Cardiac atrium fibroblast (primary cell): ENCODE results near the gene NASP. TPM values are rescaled to one million over a fixed set of nuclear protein-coding genes. Genes with fewer than 3 reads are reported as not detected.

ENCODE experiments used
- total RNA-seq: library from RNA; depleted of rRNA; stranded (reverse); fragments of >200 nt; gene quantifications from 2 replicates; pipeline ENCODE4 v1.2.3, GENCODE V29; 2015

Gene NASP, protein sequence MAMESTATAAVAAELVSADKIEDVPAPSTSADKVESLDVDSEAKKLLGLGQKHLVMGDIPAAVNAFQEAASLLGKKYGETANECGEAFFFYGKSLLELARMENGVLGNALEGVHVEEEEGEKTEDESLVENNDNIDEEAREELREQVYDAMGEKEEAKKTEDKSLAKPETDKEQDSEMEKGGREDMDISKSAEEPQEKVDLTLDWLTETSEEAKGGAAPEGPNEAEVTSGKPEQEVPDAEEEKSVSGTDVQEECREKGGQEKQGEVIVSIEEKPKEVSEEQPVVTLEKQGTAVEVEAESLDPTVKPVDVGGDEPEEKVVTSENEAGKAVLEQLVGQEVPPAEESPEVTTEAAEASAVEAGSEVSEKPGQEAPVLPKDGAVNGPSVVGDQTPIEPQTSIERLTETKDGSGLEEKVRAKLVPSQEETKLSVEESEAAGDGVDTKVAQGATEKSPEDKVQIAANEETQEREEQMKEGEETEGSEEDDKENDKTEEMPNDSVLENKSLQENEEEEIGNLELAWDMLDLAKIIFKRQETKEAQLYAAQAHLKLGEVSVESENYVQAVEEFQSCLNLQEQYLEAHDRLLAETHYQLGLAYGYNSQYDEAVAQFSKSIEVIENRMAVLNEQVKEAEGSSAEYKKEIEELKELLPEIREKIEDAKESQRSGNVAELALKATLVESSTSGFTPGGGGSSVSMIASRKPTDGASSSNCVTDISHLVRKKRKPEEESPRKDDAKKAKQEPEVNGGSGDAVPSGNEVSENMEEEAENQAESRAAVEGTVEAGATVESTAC
- total RNA-seq: 34.3 and 37.4 TPM in 2 replicates

DNA sequence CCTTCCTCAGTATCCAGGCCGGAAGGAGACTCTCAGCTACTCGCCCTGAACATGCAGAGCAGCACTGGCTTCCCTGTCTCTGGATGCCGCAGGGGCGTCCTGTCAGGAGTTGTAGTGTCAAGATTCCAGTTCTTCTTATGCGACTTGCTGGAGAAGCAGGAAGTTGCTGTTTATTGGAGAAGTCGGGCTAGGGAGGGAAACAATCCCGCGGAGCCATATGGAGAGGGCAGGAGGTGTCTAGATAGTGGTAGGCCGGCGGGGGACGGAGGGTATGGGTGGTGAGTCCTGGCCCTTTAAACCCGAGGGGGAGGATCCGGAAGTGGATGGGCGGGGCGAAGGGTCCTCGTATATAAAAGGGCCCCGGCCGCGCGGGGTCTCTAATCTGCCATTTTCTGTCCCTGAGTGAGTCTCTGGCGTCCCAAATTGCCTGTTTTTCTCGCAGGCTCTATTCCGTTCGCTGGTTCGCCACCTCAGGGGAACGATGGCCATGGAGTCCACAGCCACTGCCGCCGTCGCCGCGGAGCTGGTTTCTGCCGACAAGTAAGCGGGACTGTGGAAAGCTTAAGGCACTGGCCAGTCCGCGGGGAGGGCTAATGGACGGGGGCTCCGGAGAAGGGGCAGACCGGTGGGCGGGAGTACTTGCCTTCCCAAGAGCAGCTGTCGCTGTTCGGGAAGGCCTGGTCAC is at the start of gene NASP:
NASP (plus strand) TSS at position 376 of the 685 bp plus-strand sequence; CDS start at position 482, 106 bp downstream.

DNA sequence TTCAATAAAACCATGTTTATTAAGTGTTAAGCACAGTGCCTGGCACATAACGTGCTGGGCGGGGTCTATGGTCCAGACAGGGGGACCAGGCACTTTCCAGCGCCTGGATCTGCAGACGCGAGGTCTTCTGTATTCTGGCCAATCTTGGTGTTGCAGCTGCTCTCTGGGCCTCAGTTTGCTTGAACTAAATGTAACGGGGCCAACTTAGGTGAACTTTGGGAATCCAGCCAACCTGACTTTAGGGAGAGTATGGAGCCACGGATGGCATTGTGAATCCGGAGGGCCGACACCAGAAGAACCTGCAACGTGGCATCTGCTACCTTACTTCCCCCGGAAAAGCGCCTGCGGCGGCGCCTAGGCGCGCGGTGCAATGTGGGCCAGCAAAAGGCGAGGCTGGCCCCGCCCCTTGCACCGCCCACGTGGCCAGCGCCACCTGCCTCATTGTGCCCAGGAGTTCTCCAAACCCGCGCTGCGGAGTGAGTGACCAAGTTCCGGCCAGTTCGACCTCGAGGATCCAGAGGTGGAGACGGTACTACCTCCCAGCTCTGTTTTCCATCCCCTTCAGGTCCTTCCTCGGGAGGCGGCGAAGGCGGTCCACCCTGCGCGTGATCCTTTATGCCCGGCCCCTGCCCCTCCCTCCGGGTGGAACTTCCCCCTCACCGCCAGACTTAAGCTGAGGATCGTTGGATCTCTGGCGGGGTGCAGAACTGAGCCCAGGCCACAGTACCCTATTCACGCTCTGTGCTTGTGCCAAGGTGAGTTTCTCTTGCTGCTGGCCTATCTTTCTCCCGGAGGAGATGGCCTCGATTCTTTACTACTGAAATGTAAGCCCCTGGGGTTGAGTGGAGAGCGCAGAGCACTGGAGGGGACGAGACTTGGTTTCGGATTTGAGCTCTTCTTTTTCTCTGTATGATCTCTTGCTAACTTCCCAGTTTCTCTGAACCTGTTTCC is 33.2 kb upstream of the NASP start, which contains the start of gene AKR1A1:
AKR1A1 (plus strand) TSS at position 426 of the 951 bp plus-strand sequence. CDS start 10,969 bp downstream, outside the sequence.

DNA sequence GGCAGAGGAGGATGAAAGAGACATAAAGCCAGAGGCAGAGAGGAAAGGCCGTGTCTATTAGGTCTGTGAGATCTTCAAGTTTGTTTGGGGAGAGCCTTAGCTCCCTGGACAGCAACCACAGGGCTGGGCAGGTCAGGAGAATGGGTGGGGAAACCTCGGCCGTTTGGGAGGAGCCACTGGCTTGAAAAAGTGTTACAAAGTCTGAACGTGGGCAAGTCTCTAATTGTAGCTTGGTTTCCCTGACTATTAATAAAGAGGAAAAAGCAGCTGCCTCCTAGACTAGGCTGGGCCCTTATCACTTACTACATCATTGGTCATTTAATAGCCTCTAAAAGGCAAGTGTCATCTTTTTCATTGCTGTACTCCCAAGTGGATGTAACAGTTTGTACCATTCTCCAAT is 40.1 kb downstream of the NASP start, which contains the start of gene CCDC17:
CCDC17 (minus strand) TSS at position 83 of the 400 bp plus-strand sequence. CDS start 145 bp downstream, outside the sequence.

Other genes starting within 250 kb of the NASP start
- 5.8 and 9.6 TPM in 2 replicates for gene TOE1, start 243.9 kb upstream of the NASP start, total RNA-seq
- gene MUTYH, start 243.6 kb upstream of the NASP start, total RNA-seq: 8.6 and 10.5 TPM in 2 replicates
- 1.8 and 2.8 TPM in 2 replicates for gene TESK2, start 92.9 kb upstream of the NASP start, total RNA-seq
- 1.3 and 2.9 TPM in 2 replicates for gene CCDC163, start 84.0 kb upstream of the NASP start, total RNA-seq
- gene MMACHC, start 83.7 kb upstream of the NASP start, total RNA-seq: 3.6 and 7.3 TPM in 2 replicates
- gene PRDX1, start 62.2 kb upstream of the NASP start, total RNA-seq: 526 and 592 TPM in 2 replicates
- 78.5 and 85.9 TPM in 2 replicates for gene AKR1A1, start 33.2 kb upstream of the NASP start, total RNA-seq
- 0.32 and 0.54 TPM in 2 replicates for gene CCDC17, start 40.0 kb downstream of the NASP start, total RNA-seq
- 49.6 and 53.6 TPM in 2 replicates for gene GPBP1L1, start 102.5 kb downstream of the NASP start, total RNA-seq
- gene TMEM69, start 104.1 kb downstream of the NASP start, total RNA-seq: 14.7 and 28.3 TPM in 2 replicates
- 7.9 and 8.9 TPM in 2 replicates for gene IPP, start 166.6 kb downstream of the NASP start, total RNA-seq
- 8.7 and 11.9 TPM in 2 replicates for gene MAST2, start 219.6 kb downstream of the NASP start, total RNA-seq